ENCODE results near the gene IL13RA2.

GRCh38 chrX:115011428-115011827 lies 6.0 kb downstream of the IL13RA2 start:
- TF ChIP-seq CTCF (conservative IDR thresholded peaks at IDR 0.05 in 1 of 2, IDR thresholded peaks at IDR 0.05 in 1 of 2; ENCODE audit: low read depth in 1 of 2, low read length in 2 of 2): no peak
- TF ChIP-seq EZH2 (IDR thresholded peaks at IDR 0.05; ENCODE audit: low read length, missing control alignments): no peak
